ENCODE data around the gene KLHL22. TPM values are rescaled to one million over a fixed set of nuclear protein-coding genes. Genes with fewer than 3 reads are reported as not detected.

The KLHL22 gene
- total and polyA plus RNA-seq, 2 of the 13 experiments (the other 11 are each of a cell fraction or from before 2014, with no cell fraction given) = 10.9 to 14.8 TPM

DNA sequence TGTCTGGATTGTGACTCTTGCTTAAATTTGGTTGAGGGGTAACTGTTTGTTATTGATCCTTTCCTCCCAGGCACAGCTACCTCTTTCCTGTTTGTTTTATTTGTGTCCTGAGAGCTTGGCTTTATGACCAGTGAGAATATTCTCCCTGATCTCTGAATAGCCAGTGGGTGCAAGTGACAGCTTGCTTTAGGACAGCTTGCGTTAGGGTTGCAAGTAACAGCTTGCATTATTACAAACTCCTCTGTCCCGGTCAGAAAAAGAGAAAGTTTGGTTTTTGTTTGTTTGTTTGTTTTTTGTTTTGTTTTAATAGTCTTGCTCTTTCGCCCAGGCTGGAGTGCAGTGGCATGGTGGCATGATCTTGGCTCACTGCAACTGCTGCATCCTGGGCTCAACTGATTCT is 3.3 kb upstream of the KLHL22 start:
- H3K9me3 ChIP-seq (ENCODE audit: low read length) = no peaks in the 10 kb centered on the region
- intact Hi-C loops (cut with micrococcal nuclease; ENCODE audit: unreplicated experiment) (loop anchor here (10.0 kb wide), 1 partner anchor 74 kb away; no protein-coding TSS in a partner anchor), in situ Hi-C loops (cut with HindIII; ENCODE audit: extremely low pct_ligation_motif_present, low pct_unique_long_range_greater_than_20kb) (no loop called here)
- no peak for ATAC-seq
- no peak overlapping the region for H3K4me3 ChIP-seq (replicated peaks in 1 of 3; ENCODE audit: insufficient read depth in 1 of 3, low read depth in 2 of 3, low read length in 3 of 3)
- BruUV-seq (replicated peaks) = no TSS peak
- H4K20me1 ChIP-seq (ENCODE audit: insufficient read depth, low read length) = no peaks in the 10 kb centered on the region
- H3K4me1 ChIP-seq (ENCODE audit: insufficient read depth, low read length) = peaks cover 28% of the 10 kb centered on the region
- H3K27me3 ChIP-seq (ENCODE audit: control insufficient read depth in 1 of 2, insufficient read depth in 2 of 2, low read length in 2 of 2) = no peaks in the 10 kb centered on the region; a peak in 1 of 5 replicates
- no peaks in the 10 kb centered on the region; a peak in 1 of 5 replicates for H3K36me3 ChIP-seq (replicated peaks in 1 of 2; ENCODE audit: control insufficient read depth in 1 of 2, insufficient read depth in 2 of 2, low read length in 2 of 2)
- no peak for DNase-seq (ENCODE audit: low spot score)
- peaks cover 13% of the 10 kb centered on the region for H3K79me2 ChIP-seq (ENCODE audit: insufficient read depth, low read length)
- no peak overlapping the region for H2AFZ ChIP-seq (ENCODE audit: low read length)
- ChIA-PET POLR2A (no interaction called here), CTCF (ENCODE audit: low intra/inter-chr PET ratio, low total read pairs) (no interaction called here)
- H3K4me2 ChIP-seq (ENCODE audit: low read depth, low read length) = no peak overlapping the region
- no peak overlapping the region for H3K27ac ChIP-seq (ENCODE audit: extremely low read length, insufficient read depth, low read length)
- no peak overlapping the region for H3K9ac ChIP-seq (ENCODE audit: insufficient read depth, low read depth, low read length)
- no peak for FAIRE-seq
- 65% methylated on average over 3 of the region's 3 CpGs for WGBS (ENCODE audit: low lambda C conversion rate)
- no peak for TF ChIP-seq SNAI1 (CRISPR knock-in tag; IDR thresholded peaks at IDR 0.05; ENCODE audit: borderline replicate concordance)
- TF ChIP-seq ZNF550 (CRISPR knock-in tag; IDR thresholded peaks at IDR 0.05; ENCODE audit: borderline replicate concordance) = no peak
- TF ChIP-seq ZNF224 (CRISPR knock-in tag; IDR thresholded peaks at IDR 0.05) = no peak
- no peak for TF ChIP-seq MXI1 (IDR thresholded peaks at IDR 0.05; ENCODE audit: borderline replicate concordance, low read depth, low read length)
- no peak for TF ChIP-seq TBX2 (CRISPR knock-in tag; IDR thresholded peaks at IDR 0.05; ENCODE audit: borderline replicate concordance)
- TF ChIP-seq PRMT3 (CRISPR knock-in tag; IDR thresholded peaks at IDR 0.05; ENCODE audit: borderline replicate concordance, low read depth) = no peak
- TF ChIP-seq NBN (conservative IDR thresholded peaks at IDR 0.05) = no peak
- TF ChIP-seq, protein P1, sequence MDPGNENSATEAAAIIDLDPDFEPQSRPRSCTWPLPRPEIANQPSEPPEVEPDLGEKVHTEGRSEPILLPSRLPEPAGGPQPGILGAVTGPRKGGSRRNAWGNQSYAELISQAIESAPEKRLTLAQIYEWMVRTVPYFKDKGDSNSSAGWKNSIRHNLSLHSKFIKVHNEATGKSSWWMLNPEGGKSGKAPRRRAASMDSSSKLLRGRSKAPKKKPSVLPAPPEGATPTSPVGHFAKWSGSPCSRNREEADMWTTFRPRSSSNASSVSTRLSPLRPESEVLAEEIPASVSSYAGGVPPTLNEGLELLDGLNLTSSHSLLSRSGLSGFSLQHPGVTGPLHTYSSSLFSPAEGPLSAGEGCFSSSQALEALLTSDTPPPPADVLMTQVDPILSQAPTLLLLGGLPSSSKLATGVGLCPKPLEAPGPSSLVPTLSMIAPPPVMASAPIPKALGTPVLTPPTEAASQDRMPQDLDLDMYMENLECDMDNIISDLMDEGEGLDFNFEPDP (CRISPR knock-in tag; conservative IDR thresholded peaks at IDR 0.05) = no peak
- no peak for TF ChIP-seq BHLHE40 (IDR thresholded peaks at IDR 0.05; ENCODE audit: low read length)
- TF ChIP-seq, protein P2, sequence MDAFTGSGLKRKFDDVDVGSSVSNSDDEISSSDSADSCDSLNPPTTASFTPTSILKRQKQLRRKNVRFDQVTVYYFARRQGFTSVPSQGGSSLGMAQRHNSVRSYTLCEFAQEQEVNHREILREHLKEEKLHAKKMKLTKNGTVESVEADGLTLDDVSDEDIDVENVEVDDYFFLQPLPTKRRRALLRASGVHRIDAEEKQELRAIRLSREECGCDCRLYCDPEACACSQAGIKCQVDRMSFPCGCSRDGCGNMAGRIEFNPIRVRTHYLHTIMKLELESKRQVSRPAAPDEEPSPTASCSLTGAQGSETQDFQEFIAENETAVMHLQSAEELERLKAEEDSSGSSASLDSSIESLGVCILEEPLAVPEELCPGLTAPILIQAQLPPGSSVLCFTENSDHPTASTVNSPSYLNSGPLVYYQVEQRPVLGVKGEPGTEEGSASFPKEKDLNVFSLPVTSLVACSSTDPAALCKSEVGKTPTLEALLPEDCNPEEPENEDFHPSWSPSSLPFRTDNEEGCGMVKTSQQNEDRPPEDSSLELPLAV (CRISPR knock-in tag; conservative IDR thresholded peaks at IDR 0.05; ENCODE audit: low read depth) = no peak
- TF ChIP-seq STAG1 (CRISPR knock-in tag; IDR thresholded peaks at IDR 0.05) = no peak
- no peak for TF ChIP-seq KMT2B (CRISPR knock-in tag; IDR thresholded peaks at IDR 0.05)
- no peak for TF ChIP-seq ZNF296 (CRISPR knock-in tag; conservative IDR thresholded peaks at IDR 0.05)
- TF ChIP-seq BRD4 (CRISPR knock-in tag; IDR thresholded peaks at IDR 0.05) = no peak
- TF ChIP-seq, protein P3, sequence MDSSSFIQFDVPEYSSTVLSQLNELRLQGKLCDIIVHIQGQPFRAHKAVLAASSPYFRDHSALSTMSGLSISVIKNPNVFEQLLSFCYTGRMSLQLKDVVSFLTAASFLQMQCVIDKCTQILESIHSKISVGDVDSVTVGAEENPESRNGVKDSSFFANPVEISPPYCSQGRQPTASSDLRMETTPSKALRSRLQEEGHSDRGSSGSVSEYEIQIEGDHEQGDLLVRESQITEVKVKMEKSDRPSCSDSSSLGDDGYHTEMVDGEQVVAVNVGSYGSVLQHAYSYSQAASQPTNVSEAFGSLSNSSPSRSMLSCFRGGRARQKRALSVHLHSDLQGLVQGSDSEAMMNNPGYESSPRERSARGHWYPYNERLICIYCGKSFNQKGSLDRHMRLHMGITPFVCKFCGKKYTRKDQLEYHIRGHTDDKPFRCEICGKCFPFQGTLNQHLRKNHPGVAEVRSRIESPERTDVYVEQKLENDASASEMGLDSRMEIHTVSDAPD (CRISPR knock-in tag; IDR thresholded peaks at IDR 0.05) = no peak
- TF ChIP-seq MBD4 (IDR thresholded peaks at IDR 0.05; ENCODE audit: borderline replicate concordance, low read length) = no peak
- no peak for TF ChIP-seq POGZ (CRISPR knock-in tag; IDR thresholded peaks at IDR 0.05)
- TF ChIP-seq, protein P4, sequence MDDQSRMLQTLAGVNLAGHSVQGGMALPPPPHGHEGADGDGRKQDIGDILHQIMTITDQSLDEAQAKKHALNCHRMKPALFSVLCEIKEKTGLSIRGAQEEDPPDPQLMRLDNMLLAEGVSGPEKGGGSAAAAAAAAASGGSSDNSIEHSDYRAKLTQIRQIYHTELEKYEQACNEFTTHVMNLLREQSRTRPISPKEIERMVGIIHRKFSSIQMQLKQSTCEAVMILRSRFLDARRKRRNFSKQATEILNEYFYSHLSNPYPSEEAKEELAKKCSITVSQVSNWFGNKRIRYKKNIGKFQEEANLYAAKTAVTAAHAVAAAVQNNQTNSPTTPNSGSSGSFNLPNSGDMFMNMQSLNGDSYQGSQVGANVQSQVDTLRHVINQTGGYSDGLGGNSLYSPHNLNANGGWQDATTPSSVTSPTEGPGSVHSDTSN (CRISPR knock-in tag; IDR thresholded peaks at IDR 0.05; ENCODE audit: borderline replicate concordance) = no peak
- TF ChIP-seq U2AF1 (optimal IDR thresholded peaks at IDR 0.05; ENCODE audit: low read depth, low read length) = no peak

Data from HepG2 (cell line).